SH-SY5Y (cell line): ENCODE measurements around the gene MBNL1.

Source experiments
- GATA2 ChIP-seq: IDR thresholded peaks from 2 replicates; pipeline ENCODE4 v1.6.1; 2011; ENCODE audit warnings: mild to moderate bottlenecking, low read depth, low read length
- GATA3 ChIP-seq: IDR thresholded peaks from 2 replicates; pipeline ENCODE4 v1.6.1; 2011; ENCODE audit warnings: low read depth, mild to moderate bottlenecking, low read length, moderate library complexity

GRCh38 chr3:152497890-152498289 lies 229.2 kb downstream of the MBNL1 start:
- TF ChIP-seq GATA2 (no peak), GATA3 (no peak)
